K562 (cell line): ENCODE measurements around the gene INO80. TPM values are rescaled to one million over a fixed set of nuclear protein-coding genes. Genes with fewer than 3 reads are reported as not detected.

Experiments used
- ATAC-seq: fragments of 200-7000 bp; cut with Tn5 transposase; 3 replicates; pipeline ENCODE4 v1.9.1; 2020; ENCODE audit warnings: moderate library complexity
- BruUV-seq: library from RNA; stranded (reverse); fragments of 400-500 nt; replicated peaks from 2 replicates; lab custom pipeline; 2021; lab: Mats Ljungman, UMichigan
- CTCF ChIA-PET: fragments of 300-600 bp; formaldehyde crosslinking; extraction: SDS; loops from one replicate; lab custom pipeline; 2021; ENCODE audit warnings: low intra/inter-chr PET ratio; lab: Yijun Ruan, JAX
- POLR2A ChIA-PET: fragments of 300-600, 350-650 bp; sonication (Branson Sonifier 250); formaldehyde crosslinking; extraction: SDS; loops from one replicate; lab custom pipeline; 2021; ENCODE audit warnings: antibody characterized with exemption, inconsistent platforms; lab: Yijun Ruan, JAX
- DNase-seq, 4 experiments: peaks; one replicate each; pipeline versions ENCODE4 v3.0.0 to v3.0.0-alpha.2; 2011 to 2018; ENCODE audit warnings: low spot score in 3 of 4, mixed read lengths in 3 of 4; ENCODE audit errors: extremely low read depth in 1 of 4
- FAIRE-seq: peaks from 2 replicates; lab custom pipeline; 2011; peaks lifted over from hg19 to GRCh38; lab: Jason Lieb, UNC
- H2AFZ ChIP-seq: 2 replicates; pipeline ENCODE4 v1.6.0; 2011; ENCODE audit warnings: low read depth, low read length, control low read depth, inconsistent platforms
- H3K27ac ChIP-seq: fragments of 200-600 bp; 3 replicates; pipeline ENCODE4 v1.8.0; 2011; ENCODE audit warnings: low read depth, mild to moderate bottlenecking, control low read depth, inconsistent platforms, low read length, moderate library complexity, mixed read lengths; ENCODE audit errors: extremely low read depth
- H3K27me3 ChIP-seq, 2 experiments: fragments of 300-600 bp in 1 of 2; 2 replicates in 1 of 2; 3 replicates in 1 of 2; pipeline versions ENCODE4 v1.6.0 to v1.8.0; 2011; ENCODE audit warnings: inconsistent platforms in 2 of 2, low read length in 2 of 2, mild to moderate bottlenecking in 1 of 2, mixed read lengths in 1 of 2, moderate library complexity in 1 of 2; ENCODE audit not compliant: control insufficient read depth in 2 of 2, insufficient read depth in 2 of 2
- H3K36me3 ChIP-seq: fragments of 300-600 bp; 3 replicates; pipeline ENCODE4 v1.8.0; 2011; ENCODE audit warnings: mild to moderate bottlenecking, low read length, inconsistent platforms; ENCODE audit not compliant: control insufficient read depth, insufficient read depth
- H3K4me1 ChIP-seq, 2 experiments: fragments of 200-600 bp in 1 of 2; replicated peaks in 1 of 2; 2 replicates in 1 of 2; 3 replicates in 1 of 2; pipeline versions ENCODE4 v1.5.1 to v1.8.0; 2011; ENCODE audit warnings: inconsistent platforms in 2 of 2, low read length in 2 of 2, mild to moderate bottlenecking in 1 of 2, mixed read lengths in 1 of 2, moderate library complexity in 1 of 2; ENCODE audit not compliant: control insufficient read depth in 2 of 2, insufficient read depth in 2 of 2
- H3K4me2 ChIP-seq: 2 replicates; pipeline ENCODE4 v1.6.1; 2011; ENCODE audit warnings: low read length, control low read depth, inconsistent platforms, mixed read lengths; ENCODE audit not compliant: insufficient read depth
- H3K4me3 ChIP-seq: fragments of 200-600 bp; sonication (generic), shearing (Covaris generic); 2 replicates; pipeline ENCODE4 v1.5.1; 2016; ENCODE audit warnings: control low read depth, inconsistent platforms
- H3K79me2 ChIP-seq: fragments of 200-600 bp; 3 replicates; pipeline ENCODE4 v1.8.0; 2011; ENCODE audit warnings: low read length, inconsistent platforms; ENCODE audit not compliant: control insufficient read depth, insufficient read depth
- H3K9ac ChIP-seq, 2 experiments: 2 replicates each; pipeline versions ENCODE4 v1.6.0 to v1.6.1; 2011; ENCODE audit warnings: low read depth in 2 of 2, low read length in 2 of 2, control low read depth in 1 of 2, inconsistent platforms in 1 of 2, mild to moderate bottlenecking in 1 of 2, mixed read lengths in 1 of 2; ENCODE audit not compliant: insufficient read depth in 1 of 2
- H3K9me1 ChIP-seq: one replicate; pipeline ENCODE4 v1.6.0; 2011; ENCODE audit warnings: inconsistent platforms, mild to moderate bottlenecking, low read length, moderate library complexity; ENCODE audit not compliant: control insufficient read depth, insufficient read depth
- H3K9me3 ChIP-seq: replicated peaks from 2 replicates; pipeline ENCODE4 v1.5.1; 2011; ENCODE audit warnings: low read depth, low read length, inconsistent platforms; ENCODE audit not compliant: control insufficient read depth, insufficient read depth
- H4K20me1 ChIP-seq: replicated peaks from 2 replicates; pipeline ENCODE4 v1.6.1; 2011; ENCODE audit warnings: low read length, inconsistent platforms, mixed read lengths; ENCODE audit not compliant: control insufficient read depth, insufficient read depth
- AFF4 ChIP-seq: sonication (generic); formaldehyde crosslinking; IDR thresholded peaks from 2 replicates; pipeline ENCODE4 v1.8.0; 2023; ENCODE audit warnings: mild to moderate bottlenecking, missing genetic modification reagents
- FOS ChIP-seq: IDR thresholded peaks from 3 replicates; pipeline ENCODE4 v1.6.1; 2011; ENCODE audit not compliant: insufficient read length; ENCODE audit errors: extremely low read depth
- NCOA4 ChIP-seq: fragments of 450-650 bp; IDR thresholded peaks from 2 replicates; pipeline ENCODE4 v1.6.1; 2018; ENCODE audit warnings: mild to moderate bottlenecking; ENCODE audit not compliant: partially characterized antibody
- PRPF4 ChIP-seq: fragments of 200-400 bp; formaldehyde crosslinking; IDR thresholded peaks from one replicate; pipeline ENCODE4 v1.6.1; 2017; ENCODE audit warnings: low read length, low read depth, mild to moderate bottlenecking; ENCODE audit not compliant: insufficient read depth, poor library complexity, severe bottlenecking
- TFAP4 ChIP-seq: sonication (generic); formaldehyde crosslinking; IDR thresholded peaks from 2 replicates; pipeline ENCODE4 v1.8.0; 2022; ENCODE audit warnings: missing genetic modification reagents, mild to moderate bottlenecking, moderate library complexity, borderline replicate concordance
- ZNF121 ChIP-seq: sonication (generic); formaldehyde crosslinking; conservative IDR thresholded peaks from 2 replicates; pipeline ENCODE4 v1.8.0; 2022; ENCODE audit warnings: missing genetic modification reagents
- ZNF695 ChIP-seq: fragments of 450-650 bp; formaldehyde crosslinking; IDR thresholded peaks from 2 replicates; pipeline ENCODE4 v1.4.0; 2020; ENCODE audit warnings: mild to moderate bottlenecking, moderate library complexity
- WGBS: fragments of 100-300 bp; shearing (Covaris generic); methylation state at CpG from one replicate; pipeline ENCODE4 v1.1.6; 2016; ENCODE audit warnings: low coverage, mixed read lengths; ENCODE audit not compliant: insufficient coverage; ENCODE audit errors: missing lambda C conversion rate; 5-methylcytosine and 5-hydroxymethylcytosine counted together
- in situ Hi-C: fragments of 300-500 bp; cut with MboI; formaldehyde crosslinking; loops from 4 replicates; pipeline ENCODE4 v1.15.0; 2018; ENCODE audit warnings: inconsistent platforms, mixed read lengths
- intact Hi-C: fragments of 100-400 bp; cut with micrococcal nuclease; formaldehyde crosslinking; loops from 2 replicates; pipeline ENCODE4 v1.14.2; 2022
- polyA plus RNA-seq, 8 experiments: library from polyadenylated mRNA; depleted of rRNA in 4 of 8; stranded (reverse) in 5 of 8; unstranded in 3 of 8; fragments of >200 nt; fragmentation: Nextera tagmentation in 2 of 8; fragmentation: Illumina TruSeq in 1 of 8; extraction: Ambion mirVana in 2 of 8; extraction: Trizol in 1 of 8; gene quantifications; 2 replicates each; pipeline versions ENCODE4 v1.2.1 to v1.2.3, GENCODE V29; 2011 to 2014; ENCODE audit warnings: inconsistent platforms in 1 of 8, missing spikeins in 1 of 8
- total RNA-seq, 7 experiments: library from RNA; depleted of rRNA in 6 of 7; stranded (reverse); fragments of >200 nt in 6 of 7; fragmentation: Illumina TruSeq in 2 of 7; extraction: Trizol in 2 of 7; gene quantifications; 2 replicates each; pipeline versions ENCODE4 v1.2.1 to v1.2.3, GENCODE V29; 2011 to 2021; ENCODE audit warnings: low replicate concordance in 1 of 7

INO80 gene
- total and polyA plus RNA-seq, 9 of the 15 experiments (the other 6 are each of a cell fraction or from before 2014, with no cell fraction given), result 1.1 to 25.7 (median 19.9) TPM

GRCh38 chr15:40957041-40957555, 159.0 kb downstream of the INO80 start:
- FAIRE-seq (no peak), ATAC-seq (peak; percentile 3), DNase-seq (no peak)
- Histone ChIP-seq H3K36me3 (no peaks in the 10 kb centered on the region; the same call in 2 of the 3 replicates), H3K4me2 (no peak overlapping the region), H4K20me1 (peaks cover 5% of the 10 kb centered on the region; the same call in 1 of the 2 replicates), H3K27me3 (no peaks in the 10 kb centered on the region; a peak in 1 of 5 replicates), H3K9ac (peak overlapping the region in 1 of 2 experiments; percentile 39; a peak in 1 of 4 replicates), H3K4me3 (no peak overlapping the region), H2AFZ (no peak overlapping the region), H3K9me1 (peaks cover 2% of the 10 kb centered on the region), H3K9me3 (no peaks in the 10 kb centered on the region), H3K4me1 (peaks cover 7 to 41% of the 10 kb centered on the region in 2 experiments; a peak in 4 of 5 replicates), H3K79me2 (peaks cover 9% of the 10 kb centered on the region; the same call in 2 of the 3 replicates), H3K27ac (no peak overlapping the region)
- CTCF ChIA-PET, result no interaction called here
- WGBS, result 33% methylated on average over 4 of the region's 4 CpGs
- BruUV-seq, result no TSS peak
- in situ Hi-C loops (no loop called here), intact Hi-C loops (no loop called here)
- POLR2A ChIA-PET, result interaction anchor here (0.6 to 2.5 kb wide), 8 partner anchors 10 to 924 kb away, joined by 3 to 10 read pairs (median 4); no protein-coding TSS in a partner anchor
- no peak for TF ChIP-seq FOS
- no peak for TF ChIP-seq ZNF695 (CRISPR knock-in tag)
- TF ChIP-seq NCOA4, result no peak
- TF ChIP-seq ZNF121, result peak; percentile 85

GRCh38 chr15:40956541-40956982, 159.5 kb downstream of the INO80 start:
- ATAC-seq (no peak; the same call in 2 of the 3 replicates), FAIRE-seq (no peak), DNase-seq (no peak)
- Histone ChIP-seq H3K4me2 (no peak overlapping the region), H3K9ac (peak overlapping the region in 1 of 2 experiments; percentile 39; a peak in 1 of 4 replicates), H3K4me3 (no peak overlapping the region), H3K4me1 (peaks cover 7 to 41% of the 10 kb centered on the region in 2 experiments; a peak in 4 of 5 replicates), H3K36me3 (no peaks in the 10 kb centered on the region; the same call in 2 of the 3 replicates), H3K9me3 (no peaks in the 10 kb centered on the region), H3K27ac (no peak overlapping the region), H3K79me2 (peaks cover 9% of the 10 kb centered on the region; the same call in 2 of the 3 replicates), H3K27me3 (no peaks in the 10 kb centered on the region; a peak in 1 of 5 replicates), H2AFZ (no peak overlapping the region), H3K9me1 (peaks cover 2% of the 10 kb centered on the region), H4K20me1 (peaks cover 5% of the 10 kb centered on the region; the same call in 1 of the 2 replicates)
- TF ChIP-seq TFAP4 (CRISPR knock-in tag) (peak; percentile 26; the same call in 1 of the 2 replicates), AFF4 (CRISPR knock-in tag) (peak; percentile 52; the same call in 1 of the 2 replicates), PRPF4 (no peak)
- 42% methylated on average over 3 of the region's 3 CpGs for WGBS
- in situ Hi-C loops, result no loop called here
- BruUV-seq, result no TSS peak
- intact Hi-C loops, result no loop called here
- ChIA-PET POLR2A (interaction anchor here (0.6 to 3.1 kb wide), 9 partner anchors 8 to 925 kb away, joined by 3 to 16 read pairs (median 3); no protein-coding TSS in a partner anchor), CTCF (no interaction called here)
